OCI-LY1 (cell line): ENCODE data around the gene SLC2A5.

Source experiments
- EZH2 ChIP-seq: fragments of 200-600 bp; sonication (generic), shearing (Covaris generic); IDR thresholded peaks from 2 replicates; pipeline ENCODE4 v1.8.0; 2017; ENCODE audit warnings: borderline replicate concordance, mixed run types, mild to moderate bottlenecking, antibody characterized with exemption, low read length, moderate library complexity, mixed read lengths
- TF ChIP-seq, protein P1 (sequence below): fragments of 200-600 bp; sonication (generic), shearing (Covaris generic); IDR thresholded peaks from 2 replicates; pipeline ENCODE4 v1.5.1; 2017; ENCODE audit warnings: mild to moderate bottlenecking, antibody characterized with exemption, low read length, moderate library complexity, mixed read lengths

DNA sequence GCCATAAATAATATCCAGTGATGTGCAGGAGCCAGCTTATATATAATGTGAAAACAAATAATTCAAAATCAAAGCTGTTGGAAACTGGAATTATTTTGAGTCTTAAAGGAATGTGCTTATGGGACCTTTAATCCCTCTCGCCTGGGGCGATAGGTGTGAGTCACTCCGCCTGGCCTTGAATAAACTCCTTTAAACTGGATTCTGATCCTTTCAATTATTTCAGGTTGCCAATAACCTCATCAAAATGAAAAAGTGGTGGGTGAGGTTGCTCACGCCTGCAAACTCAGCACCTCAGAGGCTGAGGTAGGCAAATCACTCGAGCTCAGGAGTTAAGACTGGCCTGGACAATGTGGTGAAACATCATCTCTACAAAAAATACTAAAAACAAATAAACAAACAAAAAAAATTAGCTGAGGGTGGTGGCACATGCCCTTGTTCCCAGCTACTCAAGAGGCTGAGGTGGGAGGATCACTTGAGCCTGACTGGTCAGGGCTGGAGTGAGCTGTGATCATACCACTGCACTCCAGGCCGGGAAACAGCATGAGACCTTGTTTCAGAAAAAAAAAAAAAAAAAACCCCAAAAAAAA is 11.4 kb upstream of the SLC2A5 start:
- TF ChIP-seq, protein P1, sequence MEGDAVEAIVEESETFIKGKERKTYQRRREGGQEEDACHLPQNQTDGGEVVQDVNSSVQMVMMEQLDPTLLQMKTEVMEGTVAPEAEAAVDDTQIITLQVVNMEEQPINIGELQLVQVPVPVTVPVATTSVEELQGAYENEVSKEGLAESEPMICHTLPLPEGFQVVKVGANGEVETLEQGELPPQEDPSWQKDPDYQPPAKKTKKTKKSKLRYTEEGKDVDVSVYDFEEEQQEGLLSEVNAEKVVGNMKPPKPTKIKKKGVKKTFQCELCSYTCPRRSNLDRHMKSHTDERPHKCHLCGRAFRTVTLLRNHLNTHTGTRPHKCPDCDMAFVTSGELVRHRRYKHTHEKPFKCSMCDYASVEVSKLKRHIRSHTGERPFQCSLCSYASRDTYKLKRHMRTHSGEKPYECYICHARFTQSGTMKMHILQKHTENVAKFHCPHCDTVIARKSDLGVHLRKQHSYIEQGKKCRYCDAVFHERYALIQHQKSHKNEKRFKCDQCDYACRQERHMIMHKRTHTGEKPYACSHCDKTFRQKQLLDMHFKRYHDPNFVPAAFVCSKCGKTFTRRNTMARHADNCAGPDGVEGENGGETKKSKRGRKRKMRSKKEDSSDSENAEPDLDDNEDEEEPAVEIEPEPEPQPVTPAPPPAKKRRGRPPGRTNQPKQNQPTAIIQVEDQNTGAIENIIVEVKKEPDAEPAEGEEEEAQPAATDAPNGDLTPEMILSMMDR: no peak
- TF ChIP-seq EZH2: no peak
